OCI-LY7 (cell line): ENCODE data around the gene CCDC178.

Source experiments
- CTCF ChIP-seq: fragments of 200-600 bp; sonication (generic); conservative IDR thresholded peaks from 2 replicates; pipeline ENCODE4 v1.5.1; 2014; ENCODE audit warnings: mild to moderate bottlenecking, antibody characterized with exemption, low read length, moderate library complexity, mixed read lengths
- EZH2phosphoT487 ChIP-seq: fragments of 200-600 bp; sonication (generic); IDR thresholded peaks from 2 replicates; pipeline ENCODE4 v1.6.1; 2018; ENCODE audit warnings: low read depth, borderline replicate concordance, mild to moderate bottlenecking, mixed run types, antibody characterized with exemption, low read length, moderate library complexity, mixed read lengths

GRCh38 chr18:33115476-33115875 is 325.0 kb downstream of the CCDC178 start:
- TF ChIP-seq CTCF (no peak), EZH2phosphoT487 (no peak)
